Measurements from ENCODE around the gene NAV2. TPM values are rescaled to one million over a fixed set of nuclear protein-coding genes. Genes with fewer than 3 reads are reported as not detected.
A peak's percentile ranks its signal among the peaks of the same experiment; 100 is the strongest.

NAV2 gene
- total RNA-seq, 2 experiments from 2014 or later: 0.23 to 0.36 TPM

DNA sequence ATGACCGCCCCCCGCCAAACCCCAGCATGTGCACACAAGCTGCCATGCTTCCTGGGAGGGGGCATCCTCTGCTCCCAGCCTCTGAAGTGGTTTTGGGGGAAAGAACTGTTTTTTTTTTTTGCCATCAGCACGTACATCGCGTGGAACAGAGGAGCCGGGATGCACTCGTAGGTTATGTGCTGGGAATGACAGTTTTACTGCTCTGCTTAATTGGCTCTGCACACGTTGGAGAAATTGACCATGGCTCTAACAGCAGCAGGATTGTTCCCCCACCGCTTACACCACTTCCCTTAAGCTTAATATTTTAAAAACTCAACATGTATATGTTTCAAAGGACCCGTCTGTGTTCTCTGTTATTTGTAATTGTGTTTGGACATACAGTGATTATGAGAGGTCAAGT is 175.2 kb downstream of the NAV2 start:
- Mint-ChIP-seq H3K4me1 (ENCODE audit: low read depth) (no peaks in the 10 kb centered on the region), H3K27ac (no peak overlapping the region), H3K4me3 (no peak overlapping the region), H3K9me3 (no peaks in the 10 kb centered on the region), H3K36me3 (ENCODE audit: low read depth) (no peaks in the 10 kb centered on the region), H3K27me3 (no peaks in the 10 kb centered on the region)
- ChIA-PET POLR2A (no interaction called here), CTCF (interaction anchor here (1.0 to 1.4 kb wide), 2 partner anchors 17 to 48 kb away, joined by 3 read pairs; no protein-coding TSS in a partner anchor)
- TF ChIP-seq, protein P1, sequence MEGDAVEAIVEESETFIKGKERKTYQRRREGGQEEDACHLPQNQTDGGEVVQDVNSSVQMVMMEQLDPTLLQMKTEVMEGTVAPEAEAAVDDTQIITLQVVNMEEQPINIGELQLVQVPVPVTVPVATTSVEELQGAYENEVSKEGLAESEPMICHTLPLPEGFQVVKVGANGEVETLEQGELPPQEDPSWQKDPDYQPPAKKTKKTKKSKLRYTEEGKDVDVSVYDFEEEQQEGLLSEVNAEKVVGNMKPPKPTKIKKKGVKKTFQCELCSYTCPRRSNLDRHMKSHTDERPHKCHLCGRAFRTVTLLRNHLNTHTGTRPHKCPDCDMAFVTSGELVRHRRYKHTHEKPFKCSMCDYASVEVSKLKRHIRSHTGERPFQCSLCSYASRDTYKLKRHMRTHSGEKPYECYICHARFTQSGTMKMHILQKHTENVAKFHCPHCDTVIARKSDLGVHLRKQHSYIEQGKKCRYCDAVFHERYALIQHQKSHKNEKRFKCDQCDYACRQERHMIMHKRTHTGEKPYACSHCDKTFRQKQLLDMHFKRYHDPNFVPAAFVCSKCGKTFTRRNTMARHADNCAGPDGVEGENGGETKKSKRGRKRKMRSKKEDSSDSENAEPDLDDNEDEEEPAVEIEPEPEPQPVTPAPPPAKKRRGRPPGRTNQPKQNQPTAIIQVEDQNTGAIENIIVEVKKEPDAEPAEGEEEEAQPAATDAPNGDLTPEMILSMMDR (IDR thresholded peaks at IDR 0.05): no peak
- ATAC-seq: no peak
- intact Hi-C loops (cut with micrococcal nuclease): no loop called here
- DNase-seq: no peak

DNA sequence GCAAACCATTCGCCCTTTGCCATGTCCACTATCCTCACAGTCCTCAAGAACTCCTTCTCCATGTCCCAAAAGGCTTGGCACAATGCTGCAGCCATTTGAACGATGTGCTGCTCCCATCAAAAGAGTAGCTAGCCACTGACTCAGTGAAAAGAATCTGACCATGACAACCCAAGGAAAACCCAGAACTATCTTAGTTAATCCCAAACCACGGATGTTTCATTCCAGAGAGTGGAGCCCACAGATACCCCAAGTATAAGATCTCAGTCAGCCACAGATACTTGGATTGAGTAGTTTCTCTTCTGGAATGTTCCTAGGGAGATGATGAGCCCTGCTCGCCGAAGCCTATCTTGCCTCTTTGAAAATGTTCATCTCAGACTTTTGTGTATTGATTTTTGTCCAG is 176.9 kb downstream of the NAV2 start:
- DNase-seq (no peak), ATAC-seq (no peak)
- intact Hi-C loops (cut with micrococcal nuclease): no loop called here
- ChIA-PET POLR2A (no interaction called here), CTCF (interaction anchor here (1.4 kb wide), 1 partner anchor 50 kb away, joined by 3 read pairs; no protein-coding TSS in a partner anchor)
- H3K27me3 Mint-ChIP-seq: peaks cover 1% of the 10 kb centered on the region
- H3K4me1 Mint-ChIP-seq (ENCODE audit: low read depth): no peaks in the 10 kb centered on the region
- H3K36me3 Mint-ChIP-seq (ENCODE audit: low read depth): no peaks in the 10 kb centered on the region
- TF ChIP-seq, protein P1 (IDR thresholded peaks at IDR 0.05): no peak
- no peaks in the 10 kb centered on the region for H3K9me3 Mint-ChIP-seq
- no peak overlapping the region for H3K4me3 Mint-ChIP-seq
- H3K27ac Mint-ChIP-seq: no peak overlapping the region

DNA sequence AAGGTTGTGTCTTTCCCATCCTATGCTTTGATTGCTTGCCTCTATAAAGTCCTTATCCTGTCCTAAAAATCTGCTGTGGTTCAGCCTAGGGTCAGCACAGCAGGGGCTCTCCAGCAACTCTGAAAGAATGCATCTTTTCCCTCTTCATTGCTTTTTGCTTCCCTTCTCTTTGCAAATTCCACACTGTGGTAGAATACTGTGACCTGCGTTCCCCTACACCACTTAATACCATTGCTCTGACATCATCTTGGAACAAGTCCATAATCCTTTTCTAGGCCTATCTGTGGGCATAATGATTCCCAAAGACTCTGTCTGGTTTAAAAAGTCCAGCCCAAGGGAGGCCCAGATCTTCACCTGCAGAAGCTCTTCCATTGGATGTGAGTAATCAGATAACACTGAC is 177.7 kb downstream of the NAV2 start:
- Mint-ChIP-seq H3K4me1 (ENCODE audit: low read depth) (no peaks in the 10 kb centered on the region), H3K36me3 (ENCODE audit: low read depth) (no peaks in the 10 kb centered on the region), H3K9me3 (no peaks in the 10 kb centered on the region), H3K4me3 (no peak overlapping the region), H3K27me3 (peaks cover 1% of the 10 kb centered on the region), H3K27ac (no peak overlapping the region)
- TF ChIP-seq, protein P1 (IDR thresholded peaks at IDR 0.05): no peak
- POLR2A ChIA-PET: no interaction called here
- intact Hi-C loops (cut with micrococcal nuclease): no loop called here
- ATAC-seq (no peak), DNase-seq (no peak)
- CTCF ChIA-PET: no interaction called here

DNA sequence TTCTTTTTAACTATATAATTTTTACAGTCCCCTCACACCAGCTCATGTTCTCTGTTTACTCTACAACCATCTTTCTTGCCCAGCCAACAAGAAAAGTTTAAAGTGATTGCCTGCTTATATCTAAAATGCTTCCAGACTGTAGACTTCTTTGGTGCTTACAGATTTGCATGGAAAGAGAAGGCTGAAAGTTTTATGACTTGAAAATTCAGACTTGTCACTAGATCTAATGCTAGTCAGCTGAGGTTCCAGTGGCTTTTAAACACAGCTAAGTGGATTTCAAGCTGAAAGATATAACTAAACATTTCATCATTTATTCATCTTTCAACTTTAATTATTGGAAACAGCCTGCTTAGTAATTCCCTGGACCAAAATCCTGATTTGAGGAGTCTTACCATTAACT is 178.4 kb downstream of the NAV2 start:
- intact Hi-C loops (cut with micrococcal nuclease): no loop called here

DNA sequence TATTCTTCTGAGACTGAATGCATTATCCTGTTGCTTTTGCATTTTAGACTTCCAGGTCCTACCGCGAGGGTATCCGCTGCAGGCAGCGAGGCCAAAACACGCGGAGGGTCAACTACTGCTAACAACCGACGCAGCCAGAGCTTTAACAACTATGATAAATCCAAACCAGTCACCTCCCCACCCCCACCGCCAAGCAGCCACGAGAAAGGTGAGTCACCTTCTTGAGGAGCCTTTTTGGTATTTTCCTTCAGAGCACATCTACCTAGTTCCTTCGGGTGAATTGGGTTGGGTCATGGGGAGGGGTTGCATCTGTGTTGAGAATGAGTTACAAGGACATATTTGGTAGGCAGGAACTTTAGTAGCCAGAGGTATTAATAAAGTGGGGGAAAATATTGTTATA is 179.8 kb downstream of the NAV2 start:
- TF ChIP-seq, protein P1 (IDR thresholded peaks at IDR 0.05): no peak
- Mint-ChIP-seq H3K4me3 (no peak overlapping the region), H3K27me3 (peaks cover 1% of the 10 kb centered on the region), H3K36me3 (ENCODE audit: low read depth) (no peaks in the 10 kb centered on the region), H3K27ac (no peak overlapping the region), H3K9me3 (no peaks in the 10 kb centered on the region), H3K4me1 (ENCODE audit: low read depth) (no peaks in the 10 kb centered on the region)
- ChIA-PET CTCF (no interaction called here), POLR2A (no interaction called here)
- ATAC-seq (no peak), DNase-seq (peak; percentile 3)
- intact Hi-C loops (cut with micrococcal nuclease): no loop called here

More for the DNA sequence above, 178.4 kb downstream of the NAV2 start:
- Mint-ChIP-seq H3K36me3 (ENCODE audit: low read depth) (no peaks in the 10 kb centered on the region), H3K4me3 (no peak overlapping the region), H3K27me3 (peaks cover 1% of the 10 kb centered on the region), H3K27ac (no peak overlapping the region), H3K4me1 (ENCODE audit: low read depth) (no peaks in the 10 kb centered on the region), H3K9me3 (no peaks in the 10 kb centered on the region)
- ChIA-PET POLR2A (no interaction called here), CTCF (no interaction called here)
- TF ChIP-seq, protein P1 (IDR thresholded peaks at IDR 0.05): no peak
- ATAC-seq (no peak), DNase-seq (no peak)
